DOHH2 (cell line): ENCODE measurements around the gene LIPF.

ENCODE experiments used
- H3F3A ChIP-seq: fragments of 200-600 bp; sonication (generic), shearing (Covaris generic); 2 replicates; pipeline ENCODE4 v1.6.0; 2016; ENCODE audit warnings: antibody characterized with exemption, mild to moderate bottlenecking; ENCODE audit not compliant: control insufficient read depth, insufficient read depth
- H3K27ac ChIP-seq: fragments of 200-600 bp; sonication (generic); 2 replicates; pipeline ENCODE4 v1.5.1; 2014; ENCODE audit warnings: low read depth, mild to moderate bottlenecking, low read length, moderate library complexity
- H3K27me3 ChIP-seq: fragments of 200-600 bp; sonication (generic); 2 replicates; pipeline ENCODE4 v1.6.1; 2014; ENCODE audit warnings: mild to moderate bottlenecking, low read length, mixed read lengths; ENCODE audit not compliant: control insufficient read depth
- H3K36me3 ChIP-seq: fragments of 200-600 bp; sonication (generic); 2 replicates; pipeline ENCODE4 v1.6.1; 2014; ENCODE audit warnings: mild to moderate bottlenecking, low read length, moderate library complexity, mixed read lengths; ENCODE audit not compliant: control insufficient read depth
- H3K4me1 ChIP-seq: fragments of 200-600 bp; sonication (generic); 2 replicates; pipeline ENCODE4 v1.6.1; 2014; ENCODE audit warnings: mild to moderate bottlenecking, low read length, mixed read lengths; ENCODE audit not compliant: control insufficient read depth
- H3K4me2 ChIP-seq: fragments of 200-600 bp; sonication (generic); 2 replicates; pipeline ENCODE4 v1.6.0; 2014; ENCODE audit warnings: mild to moderate bottlenecking, low read length, moderate library complexity
- H3K4me3 ChIP-seq: fragments of 200-600 bp; sonication (generic); 2 replicates; pipeline ENCODE4 v1.5.1; 2014; ENCODE audit warnings: mild to moderate bottlenecking, low read length, mixed read lengths
- H3K79me2 ChIP-seq: fragments of 200-600 bp; sonication (generic); 2 replicates; pipeline ENCODE4 v1.6.1; 2014; ENCODE audit warnings: mild to moderate bottlenecking, low read length, mixed read lengths; ENCODE audit not compliant: control insufficient read depth
- H3K9me2 ChIP-seq: fragments of 200-600 bp; sonication (generic); replicated peaks from 2 replicates; pipeline ENCODE4 v1.6.1; 2014; ENCODE audit warnings: mild to moderate bottlenecking, low read length, mixed read lengths; ENCODE audit not compliant: control insufficient read depth
- H3K9me3 ChIP-seq: fragments of 200-600 bp; sonication (generic); 2 replicates; pipeline ENCODE4 v1.6.1; 2014; ENCODE audit warnings: antibody characterized with exemption, low read length, mixed read lengths; ENCODE audit not compliant: control insufficient read depth, insufficient read depth
- H4K20me1 ChIP-seq: fragments of 200-600 bp; sonication (generic); 2 replicates; pipeline ENCODE4 v1.6.0; 2014; ENCODE audit warnings: low read depth, mild to moderate bottlenecking, antibody characterized with exemption, low read length, moderate library complexity; ENCODE audit not compliant: control insufficient read depth, insufficient read depth
- EZH2phosphoT487 ChIP-seq: fragments of 200-600 bp; sonication (generic); IDR thresholded peaks from 2 replicates; pipeline ENCODE4 v1.6.1; 2017; ENCODE audit warnings: borderline replicate concordance, mild to moderate bottlenecking, antibody characterized with exemption, low read length, moderate library complexity, mixed read lengths
- TF ChIP-seq, protein P1 (sequence below): fragments of 200-600 bp; sonication (generic); IDR thresholded peaks from one replicate; pipeline ENCODE4 v1.5.1; 2014; ENCODE audit warnings: antibody characterized with exemption, mild to moderate bottlenecking, low read depth, low read length; ENCODE audit not compliant: poor library complexity, severe bottlenecking

Gene LIPF

DNA sequence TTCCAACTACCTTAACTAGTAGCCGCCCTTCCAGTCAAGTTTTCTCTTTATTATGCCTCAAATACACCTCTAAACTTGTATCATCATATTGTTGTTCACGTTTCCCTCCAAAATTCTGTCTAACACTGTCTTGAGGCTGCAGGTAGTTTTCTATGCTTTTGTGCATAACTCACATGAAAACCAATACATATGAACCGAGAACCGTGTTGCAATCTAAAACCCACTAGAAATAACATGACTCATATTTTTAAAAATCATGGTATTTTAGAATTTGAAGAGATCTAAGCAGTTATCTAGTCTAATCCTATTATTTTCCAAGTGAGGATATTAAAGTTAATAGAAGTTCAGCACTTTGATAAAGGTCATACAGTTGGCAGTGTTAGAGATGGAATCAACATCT is 18.2 kb downstream of the LIPF start:
- no peaks in the 10 kb centered on the region for H3F3A ChIP-seq
- no peak overlapping the region for H3K4me3 ChIP-seq
- no peaks in the 10 kb centered on the region for H3K9me3 ChIP-seq
- H4K20me1 ChIP-seq, result no peaks in the 10 kb centered on the region
- H3K36me3 ChIP-seq, result no peaks in the 10 kb centered on the region
- no peaks in the 10 kb centered on the region for H3K4me1 ChIP-seq
- TF ChIP-seq, protein P1, sequence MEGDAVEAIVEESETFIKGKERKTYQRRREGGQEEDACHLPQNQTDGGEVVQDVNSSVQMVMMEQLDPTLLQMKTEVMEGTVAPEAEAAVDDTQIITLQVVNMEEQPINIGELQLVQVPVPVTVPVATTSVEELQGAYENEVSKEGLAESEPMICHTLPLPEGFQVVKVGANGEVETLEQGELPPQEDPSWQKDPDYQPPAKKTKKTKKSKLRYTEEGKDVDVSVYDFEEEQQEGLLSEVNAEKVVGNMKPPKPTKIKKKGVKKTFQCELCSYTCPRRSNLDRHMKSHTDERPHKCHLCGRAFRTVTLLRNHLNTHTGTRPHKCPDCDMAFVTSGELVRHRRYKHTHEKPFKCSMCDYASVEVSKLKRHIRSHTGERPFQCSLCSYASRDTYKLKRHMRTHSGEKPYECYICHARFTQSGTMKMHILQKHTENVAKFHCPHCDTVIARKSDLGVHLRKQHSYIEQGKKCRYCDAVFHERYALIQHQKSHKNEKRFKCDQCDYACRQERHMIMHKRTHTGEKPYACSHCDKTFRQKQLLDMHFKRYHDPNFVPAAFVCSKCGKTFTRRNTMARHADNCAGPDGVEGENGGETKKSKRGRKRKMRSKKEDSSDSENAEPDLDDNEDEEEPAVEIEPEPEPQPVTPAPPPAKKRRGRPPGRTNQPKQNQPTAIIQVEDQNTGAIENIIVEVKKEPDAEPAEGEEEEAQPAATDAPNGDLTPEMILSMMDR, result no peak
- no peak for TF ChIP-seq EZH2phosphoT487
- no peaks in the 10 kb centered on the region for H3K79me2 ChIP-seq
- no peak overlapping the region for H3K4me2 ChIP-seq
- H3K9me2 ChIP-seq, result no peaks in the 10 kb centered on the region
- H3K27ac ChIP-seq, result no peak overlapping the region
- H3K27me3 ChIP-seq, result peaks cover 8% of the 10 kb centered on the region; the same call in 1 of the 2 replicates

DNA sequence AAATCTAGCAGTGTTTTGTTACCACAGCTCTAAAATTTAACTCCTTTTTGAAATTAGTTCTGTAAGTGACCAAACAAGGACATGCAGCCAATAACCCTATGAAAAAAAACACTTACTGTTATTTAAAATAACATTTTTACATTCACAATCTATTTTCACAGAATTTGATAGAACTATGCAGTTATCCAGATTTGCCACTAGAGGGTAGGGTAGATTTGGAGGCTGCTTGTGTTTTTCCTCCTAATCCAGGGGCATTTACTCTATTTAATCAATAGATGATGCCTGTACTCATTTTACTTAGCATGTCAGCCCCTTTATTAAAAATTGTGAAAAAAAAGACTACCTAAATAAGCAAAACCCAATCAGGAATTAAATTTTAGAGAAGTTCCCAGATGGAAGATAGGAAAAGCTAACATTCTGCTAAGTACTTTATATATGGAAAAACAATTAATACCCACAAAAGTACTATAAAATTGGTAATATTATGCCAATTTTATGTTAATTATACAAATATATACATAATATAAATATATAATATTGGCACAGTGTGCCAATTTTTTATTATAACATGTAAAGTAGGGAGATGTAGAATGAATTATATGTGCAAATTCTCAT is 23.7 kb downstream of the LIPF start:
- no peak overlapping the region for H3K27ac ChIP-seq
- TF ChIP-seq, protein P1, result peak; percentile 78
- no peak for TF ChIP-seq EZH2phosphoT487
- H3K9me3 ChIP-seq, result no peaks in the 10 kb centered on the region
- no peaks in the 10 kb centered on the region for H3K36me3 ChIP-seq
- no peaks in the 10 kb centered on the region for H3K9me2 ChIP-seq
- no peak overlapping the region for H3K4me2 ChIP-seq
- H3K4me3 ChIP-seq, result no peak overlapping the region
- H4K20me1 ChIP-seq, result no peaks in the 10 kb centered on the region
- H3K27me3 ChIP-seq, result no peaks in the 10 kb centered on the region; the same call in 1 of the 2 replicates
- H3F3A ChIP-seq, result no peaks in the 10 kb centered on the region
- no peaks in the 10 kb centered on the region for H3K79me2 ChIP-seq
- H3K4me1 ChIP-seq, result no peaks in the 10 kb centered on the region

DNA sequence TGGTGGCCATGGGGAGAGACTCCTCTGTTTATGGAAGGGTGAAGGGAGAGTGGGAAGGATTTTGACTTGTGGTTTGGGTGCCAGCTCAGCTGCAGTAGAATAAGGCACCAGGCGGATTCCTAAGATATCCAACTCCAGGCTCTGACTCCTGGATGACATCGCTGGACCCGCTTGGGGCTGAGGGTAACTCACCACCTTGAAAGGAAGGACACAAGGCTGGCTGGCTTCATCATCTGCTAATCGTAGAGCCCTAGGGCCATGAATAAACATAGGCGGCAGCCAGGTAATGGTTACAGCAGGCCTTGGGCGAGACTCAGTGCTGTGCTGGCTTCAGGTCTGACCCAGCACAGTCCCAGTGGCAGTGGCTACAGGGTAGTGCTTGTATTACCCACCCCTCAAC is 25.1 kb downstream of the LIPF start:
- no peak for TF ChIP-seq EZH2phosphoT487
- TF ChIP-seq, protein P1, result no peak

More for the DNA sequence above, 25.1 kb downstream of the LIPF start:
- Histone ChIP-seq H3K27me3 (no peaks in the 10 kb centered on the region; the same call in 1 of the 2 replicates), H3K36me3 (no peaks in the 10 kb centered on the region), H3K4me2 (no peak overlapping the region), H4K20me1 (no peaks in the 10 kb centered on the region), H3K79me2 (no peaks in the 10 kb centered on the region), H3K9me3 (no peaks in the 10 kb centered on the region), H3K4me3 (no peak overlapping the region), H3K4me1 (no peaks in the 10 kb centered on the region), H3F3A (no peaks in the 10 kb centered on the region), H3K9me2 (no peaks in the 10 kb centered on the region), H3K27ac (no peak overlapping the region)
